COLO668 (cell line): ENCODE measurements around the gene PRRT4.

Experiments
- DNase-seq: peaks from one replicate; lab custom pipeline; 2025; ENCODE audit not compliant: unreplicated experiment; lab: John Stamatoyannopoulos, UW

The PRRT4 gene

DNA sequence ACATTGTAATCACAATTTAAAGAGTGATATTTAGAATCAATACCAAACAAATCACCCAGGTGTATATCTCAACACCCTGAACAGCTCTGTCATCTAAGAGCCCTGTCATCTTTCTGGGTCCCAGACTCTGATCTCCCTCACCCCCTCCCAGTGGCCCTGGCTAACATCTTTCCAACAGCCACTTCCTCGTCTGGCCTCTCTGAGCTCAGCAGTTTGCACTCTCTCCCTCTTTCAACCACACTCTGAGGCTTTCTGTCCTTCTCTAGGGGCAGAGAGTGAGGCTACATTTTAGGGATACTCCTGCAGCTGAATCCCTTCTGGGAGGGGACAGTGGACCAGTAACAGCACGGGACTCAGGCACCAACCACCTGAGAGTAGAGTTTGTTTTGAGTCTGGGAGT is 17.1 kb upstream of the PRRT4 start:
- no peak for DNase-seq

DNA sequence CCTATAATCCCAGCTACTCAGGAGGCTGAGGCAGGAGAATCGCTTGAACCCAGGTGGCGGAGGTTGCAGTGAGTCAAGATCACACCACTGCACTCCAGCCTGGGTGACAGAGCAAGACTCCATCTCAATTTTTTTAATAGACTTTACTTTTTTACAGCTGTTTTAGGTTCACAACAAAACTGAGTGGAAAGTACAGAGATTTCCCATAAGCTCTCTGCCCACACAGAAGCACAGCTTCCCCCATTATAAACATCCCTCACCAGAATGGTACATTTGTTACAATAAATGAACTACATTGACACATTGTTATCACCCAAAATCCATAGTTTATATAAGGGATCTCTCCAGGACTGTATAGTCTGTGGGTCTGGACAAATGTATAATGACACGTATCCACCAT is 14.6 kb upstream of the PRRT4 start:
- DNase-seq: no peak

DNA sequence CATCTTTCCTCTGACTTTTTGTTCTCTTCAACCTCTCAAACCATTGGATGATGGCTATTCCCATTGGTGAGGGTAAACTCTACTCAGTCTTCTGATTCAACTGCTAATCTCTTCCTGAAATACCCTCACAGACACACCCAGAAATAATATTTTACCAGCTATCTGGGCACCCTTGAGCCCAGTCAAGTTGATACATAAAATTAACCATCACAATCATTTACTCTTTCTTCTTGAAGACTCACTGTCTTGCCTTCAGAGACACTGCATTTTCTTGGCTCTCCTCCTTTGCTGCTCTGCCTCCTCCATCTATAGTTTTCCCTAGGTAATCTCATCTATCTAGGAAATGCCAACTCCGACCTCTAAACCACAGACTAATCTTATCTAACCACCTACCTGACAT is 12.6 kb upstream of the PRRT4 start:
- no peak for DNase-seq

DNA sequence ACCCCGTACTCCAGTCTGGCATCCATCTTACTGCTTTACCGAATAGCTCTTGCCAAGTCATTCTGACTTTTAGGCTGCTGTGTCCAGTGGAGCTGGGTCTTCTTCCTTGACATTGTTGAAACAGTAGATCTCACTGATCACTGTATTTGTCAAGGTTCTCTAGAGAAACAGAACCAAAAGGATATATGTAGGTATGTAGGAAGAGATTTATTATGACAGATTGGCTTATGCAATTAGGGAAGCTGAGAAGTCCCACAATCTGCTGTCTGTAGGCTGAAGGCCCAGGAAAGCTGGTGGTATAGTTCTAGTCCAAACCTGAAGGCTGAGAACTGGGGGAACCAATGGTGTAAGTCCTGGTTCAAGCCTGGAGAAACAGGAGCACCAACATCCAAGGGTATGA is 12.1 kb upstream of the PRRT4 start:
- DNase-seq: no peak

DNA sequence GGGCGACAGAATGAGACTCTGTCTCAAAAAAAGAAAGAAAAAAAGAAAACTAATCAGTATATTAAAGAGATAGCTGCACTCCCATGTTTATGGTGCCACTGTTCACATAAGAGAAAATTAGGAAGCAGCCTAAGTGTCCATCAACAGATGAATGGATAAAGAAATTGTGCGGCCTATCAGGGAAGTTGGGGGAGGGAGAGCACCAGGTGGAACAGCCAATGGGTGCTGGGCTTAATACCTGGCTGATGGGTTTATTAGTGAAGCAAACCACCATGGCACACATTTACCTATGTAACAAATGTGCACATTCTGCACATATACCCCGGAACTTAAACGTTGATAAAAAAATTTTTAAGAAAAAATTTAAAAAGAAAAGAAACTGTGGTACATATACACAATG is 9.0 kb upstream of the PRRT4 start:
- DNase-seq: no peak

DNA sequence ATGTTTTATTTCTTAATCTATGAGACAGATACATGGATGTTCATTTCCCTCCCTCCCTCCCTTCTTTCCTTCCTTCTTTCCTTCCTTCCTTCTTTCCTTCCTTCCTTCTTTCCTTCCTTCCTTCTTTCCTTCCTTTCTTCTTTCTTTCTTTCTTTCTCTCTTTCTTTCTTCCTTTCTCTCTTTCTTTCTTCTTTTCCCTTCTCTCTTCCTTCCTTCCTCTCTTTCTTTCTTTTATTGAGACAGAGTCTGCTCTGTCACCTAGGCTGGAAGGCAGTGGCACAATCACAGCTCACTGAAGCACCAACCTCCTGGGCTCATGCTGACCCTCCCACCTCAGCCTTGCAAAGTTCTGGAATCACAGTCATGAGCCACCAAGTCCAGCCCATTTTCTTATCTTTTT is 5.5 kb upstream of the PRRT4 start:
- DNase-seq: no peak

DNA sequence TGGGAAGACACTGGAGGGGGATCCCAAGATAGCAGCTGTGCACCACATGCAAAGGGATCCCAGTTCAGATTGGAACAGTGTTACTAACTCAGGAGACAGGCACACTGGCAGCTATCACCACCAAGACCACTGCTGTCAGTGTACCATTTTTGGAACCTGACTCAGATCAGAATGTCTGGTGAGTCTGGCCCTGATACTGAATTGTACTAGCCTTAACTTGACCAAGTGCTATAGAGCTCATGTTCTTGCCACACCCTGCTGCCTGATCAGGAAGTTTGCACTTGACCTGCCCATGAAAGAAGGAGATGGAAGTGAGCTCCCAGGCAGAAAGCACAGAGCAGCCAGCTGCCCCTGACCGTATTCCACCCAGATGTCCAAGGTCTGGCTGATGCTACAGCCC is 4.8 kb upstream of the PRRT4 start:
- DNase-seq: no peak

DNA sequence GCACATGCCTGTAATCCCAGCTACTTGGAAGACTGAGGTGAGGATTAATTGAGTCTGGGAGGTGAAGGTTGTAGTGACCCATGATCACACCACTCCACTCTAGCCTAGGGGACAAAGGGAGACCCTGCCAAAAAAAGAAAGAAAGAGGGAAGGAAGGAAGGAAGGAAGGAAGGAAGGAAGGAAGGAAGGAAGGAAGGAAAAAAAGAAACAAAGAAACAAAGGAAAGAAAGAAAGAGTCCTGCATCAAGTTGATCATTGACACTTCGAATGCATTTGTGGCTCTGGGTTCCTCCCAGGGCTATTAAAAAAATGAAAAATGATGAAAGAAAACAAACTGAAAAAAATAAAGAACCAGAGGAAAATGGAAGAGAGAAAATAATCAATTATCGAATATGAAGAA is 3.9 kb upstream of the PRRT4 start:
- DNase-seq: no peak

DNA sequence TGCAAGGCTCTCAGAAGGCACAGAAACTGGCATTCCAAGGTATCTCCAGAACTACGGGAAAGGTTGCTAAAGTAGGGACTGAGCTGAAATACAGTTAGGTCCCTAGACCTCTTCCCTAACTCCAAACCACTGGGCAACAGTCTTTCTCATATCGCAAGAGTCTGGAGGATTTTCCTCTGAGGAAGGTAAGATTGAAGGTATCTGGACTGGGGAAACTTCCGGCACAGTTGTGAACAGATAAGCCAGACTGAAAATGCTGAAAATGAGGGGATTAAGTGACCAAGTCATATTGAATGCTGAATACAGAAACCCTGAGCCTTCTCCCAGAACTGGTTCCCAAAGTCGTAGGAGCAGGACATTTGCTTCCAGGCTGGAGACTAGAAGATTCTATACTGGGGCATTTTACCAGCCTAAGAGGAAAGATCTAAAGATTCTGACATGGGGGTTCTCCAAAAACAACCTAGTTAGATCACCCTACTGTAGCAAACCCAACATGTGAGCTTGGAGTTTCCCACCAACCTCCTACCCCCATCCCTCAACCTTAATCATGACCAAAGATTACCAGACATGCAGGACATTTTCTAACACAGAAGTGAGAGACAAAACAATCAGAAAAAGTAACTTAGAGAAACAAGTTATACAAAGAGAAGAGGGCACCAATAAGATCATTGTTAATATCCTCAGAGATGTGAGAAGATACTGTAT is 2.8 kb upstream of the PRRT4 start:
- DNase-seq: no peak

DNA sequence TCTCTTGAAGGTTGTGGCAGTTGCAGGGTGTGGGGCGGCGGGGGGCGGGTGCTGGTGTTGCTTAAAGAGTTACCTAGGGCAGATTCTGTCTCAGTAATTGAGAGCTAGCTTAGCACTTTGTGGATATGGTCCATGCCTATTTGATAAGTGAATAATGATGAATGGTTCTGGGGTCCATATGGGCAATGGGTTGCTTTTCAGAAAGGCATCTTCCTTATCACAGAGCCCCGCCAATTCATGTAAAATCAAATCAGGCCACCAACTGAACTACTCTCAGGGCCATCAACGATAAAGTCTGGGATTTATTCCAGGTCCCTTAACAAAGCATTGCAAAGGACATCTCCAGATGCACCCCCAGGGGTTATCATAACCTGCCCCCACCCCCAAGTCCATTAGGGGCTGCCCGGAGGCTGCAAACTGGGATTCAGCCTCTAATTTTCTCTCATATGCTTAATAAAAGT is 1.8 kb upstream of the PRRT4 start:
- DNase-seq: no peak

DNA sequence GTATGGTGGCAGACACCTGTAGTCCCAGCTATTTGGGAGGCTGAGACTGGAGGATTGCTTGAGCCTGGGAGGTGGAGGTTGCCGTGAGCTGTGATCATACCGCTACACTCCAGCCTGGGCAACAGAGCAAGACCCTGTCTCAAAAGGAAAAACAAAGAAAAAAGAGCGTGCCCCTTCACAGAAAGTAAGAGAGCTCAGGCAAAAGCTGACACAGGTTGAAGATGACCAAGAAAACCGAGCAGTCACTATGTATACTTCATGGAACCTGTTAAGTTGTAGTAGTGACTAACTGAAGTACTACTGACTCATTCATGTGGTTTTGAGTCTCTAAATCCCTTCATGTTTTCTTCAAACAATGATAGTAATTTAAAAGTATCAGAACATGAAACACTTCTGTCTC is 1.2 kb upstream of the PRRT4 start:
- DNase-seq: no peak

DNA sequence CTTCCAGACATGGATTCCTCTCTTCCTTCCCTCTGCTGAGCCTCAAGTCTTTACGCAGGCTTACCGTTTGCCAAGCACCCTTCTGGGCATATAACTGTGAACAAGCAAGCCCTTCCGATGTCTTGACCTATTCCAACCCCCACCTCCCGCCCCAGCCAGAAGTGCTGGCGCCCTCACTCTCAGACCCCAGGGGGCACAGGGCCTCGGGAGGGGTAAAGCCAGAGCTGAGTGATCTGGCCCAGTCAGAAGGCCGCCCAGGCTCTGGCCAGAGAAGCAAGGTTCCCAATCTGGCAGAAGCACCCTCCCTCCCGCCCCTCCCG is 1.2 kb downstream of the PRRT4 start:
- DNase-seq: no peak

DNA sequence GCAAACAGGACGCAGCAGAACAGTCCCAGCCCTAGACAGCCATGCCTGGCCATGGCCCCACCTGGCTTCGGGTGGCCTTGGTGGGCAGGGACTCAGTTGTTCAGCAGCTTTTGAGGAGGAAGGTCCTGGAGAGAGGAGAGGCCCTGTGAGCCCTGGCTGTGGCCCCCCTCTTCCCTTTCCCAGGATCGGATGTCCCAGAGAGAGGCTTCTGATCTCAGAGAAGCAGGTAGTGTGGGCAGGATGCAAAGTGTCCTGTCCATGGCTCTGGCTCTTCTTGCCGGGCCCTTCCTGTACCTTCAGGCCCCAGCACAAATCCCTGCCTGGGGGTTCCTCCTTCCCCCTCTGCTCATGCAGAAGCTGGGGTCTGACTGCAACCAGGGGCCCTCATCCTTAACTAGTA is 1.6 kb downstream of the PRRT4 start:
- DNase-seq: no peak

DNA sequence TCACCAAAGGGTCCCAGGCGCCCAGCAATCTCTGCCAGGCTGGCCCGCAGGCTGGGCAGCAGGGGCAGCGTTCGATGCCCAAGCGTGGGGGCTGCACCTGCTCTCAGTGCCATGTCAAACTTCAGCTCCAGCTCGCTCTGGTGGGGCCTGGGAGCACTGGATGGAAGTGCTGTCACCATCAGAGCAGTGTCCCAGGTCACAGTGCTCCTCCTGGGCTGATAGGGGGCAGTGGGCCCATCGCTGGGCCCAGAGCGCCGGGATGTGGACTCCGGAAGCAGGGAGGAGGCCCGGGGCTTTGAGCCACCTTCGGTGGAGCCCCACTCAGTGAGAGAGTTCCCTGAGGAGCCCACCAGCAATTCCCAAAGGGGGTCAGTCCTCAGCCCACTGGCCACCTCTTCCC is 2.2 kb downstream of the PRRT4 start:
- DNase-seq: no peak

DNA sequence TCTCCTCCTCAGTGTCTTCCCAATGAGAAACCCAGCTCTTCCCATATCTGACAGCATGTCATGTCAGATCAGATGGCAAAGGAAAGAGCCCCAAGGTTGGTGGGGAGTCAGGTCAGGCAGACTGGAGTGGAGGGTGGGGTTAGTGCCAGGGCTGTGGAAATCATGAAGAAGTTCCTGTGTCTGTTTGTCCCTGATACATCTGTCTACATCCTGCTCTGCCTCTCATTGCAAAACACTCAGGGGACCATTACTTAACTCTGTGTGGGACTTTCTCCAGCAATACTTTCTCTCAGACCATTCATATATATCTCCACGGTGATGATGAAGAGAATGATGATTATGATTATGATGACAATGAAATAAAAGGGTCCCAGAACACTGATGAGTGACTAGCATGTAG is 3.3 kb downstream of the PRRT4 start:
- no peak for DNase-seq

DNA sequence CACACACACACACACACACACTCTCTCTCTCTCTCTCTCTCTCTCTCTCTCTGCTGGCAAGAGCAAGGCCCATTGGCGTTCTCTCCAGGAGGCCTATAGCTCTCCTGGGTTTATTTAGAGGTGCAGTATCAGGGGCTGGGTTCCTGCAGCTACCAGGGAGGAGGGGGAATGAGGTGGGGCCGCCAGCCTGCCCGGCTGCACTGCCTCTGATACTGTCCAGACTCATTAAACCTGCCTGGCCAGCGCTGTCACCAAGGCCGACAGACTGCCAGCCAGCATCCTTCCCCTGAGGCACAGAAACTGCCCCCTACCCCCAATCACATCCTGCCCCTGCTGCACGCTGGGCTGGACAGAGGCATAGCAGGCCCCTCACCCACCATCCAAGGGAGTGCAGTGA is 4.3 kb downstream of the PRRT4 start:
- no peak for DNase-seq

DNA sequence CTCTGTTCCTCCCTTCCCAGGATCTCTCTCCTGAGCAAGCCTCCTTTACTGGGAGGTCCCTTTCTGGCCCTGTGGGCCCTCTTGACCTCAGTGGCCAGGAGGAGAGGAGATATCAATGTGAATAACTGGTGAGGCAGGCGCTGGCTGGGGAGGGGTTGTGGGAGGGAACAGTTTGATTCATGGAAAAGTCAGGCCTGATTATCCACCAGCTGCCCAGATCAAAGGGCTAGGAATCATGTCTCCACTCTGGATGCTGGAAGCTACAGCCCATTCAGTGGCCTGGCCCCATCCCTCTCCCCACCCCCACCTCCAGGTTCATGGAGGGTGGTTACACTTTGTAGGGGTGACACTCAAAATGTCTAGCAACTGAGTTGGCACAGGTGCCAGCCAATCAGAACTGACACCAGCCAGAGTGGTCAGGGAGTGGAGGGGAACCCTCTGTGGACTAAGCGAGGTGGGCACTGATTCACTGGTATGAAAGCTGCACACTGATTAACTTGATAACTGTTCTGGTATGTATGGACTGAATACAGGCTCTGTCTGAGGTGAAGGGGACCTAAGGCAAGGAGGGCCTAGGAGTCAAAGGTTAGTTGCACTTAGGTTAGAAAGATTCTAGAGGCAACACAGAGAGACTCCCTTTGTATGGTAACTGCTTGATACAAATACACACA is 4.8 kb downstream of the PRRT4 start:
- DNase-seq: no peak

DNA sequence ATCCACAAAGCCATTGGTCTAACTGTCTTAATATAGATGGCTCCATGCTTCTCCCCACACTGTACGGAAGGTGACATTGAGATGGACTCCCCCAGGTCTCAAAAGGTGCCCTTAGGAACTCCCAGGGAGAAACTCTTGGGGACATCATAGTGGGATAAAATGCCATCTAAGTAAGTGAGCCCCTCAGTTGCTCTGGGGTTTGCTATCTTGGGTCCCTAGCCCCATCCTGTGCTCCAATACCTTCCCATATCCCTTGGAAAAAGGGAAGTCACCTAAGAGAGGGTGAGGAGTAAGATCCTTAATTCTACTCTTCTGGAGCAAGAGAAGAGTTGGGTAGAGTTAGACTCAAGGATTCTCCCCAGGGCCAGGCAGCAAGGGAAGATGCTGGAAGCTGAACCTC is 7.9 kb downstream of the PRRT4 start:
- no peak for DNase-seq

DNA sequence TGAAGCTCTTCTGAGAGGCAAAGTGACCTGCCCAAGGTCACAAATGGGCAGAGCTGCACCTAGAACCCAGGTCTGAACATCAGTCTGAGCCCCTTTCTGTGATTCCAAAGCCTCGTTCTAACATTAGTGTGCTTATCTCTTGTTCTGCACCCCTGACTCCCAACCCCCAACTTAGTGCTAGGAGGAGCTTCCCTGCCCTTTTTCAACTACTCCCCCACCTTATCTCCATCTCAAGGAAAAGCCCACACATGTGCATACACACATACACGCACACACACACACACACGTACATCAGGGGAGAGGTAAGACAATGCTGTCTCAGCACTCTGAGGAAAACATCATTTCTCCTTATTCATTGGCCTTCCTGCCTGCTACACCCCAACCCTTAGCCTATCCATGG is 8.3 kb downstream of the PRRT4 start:
- DNase-seq: no peak

DNA sequence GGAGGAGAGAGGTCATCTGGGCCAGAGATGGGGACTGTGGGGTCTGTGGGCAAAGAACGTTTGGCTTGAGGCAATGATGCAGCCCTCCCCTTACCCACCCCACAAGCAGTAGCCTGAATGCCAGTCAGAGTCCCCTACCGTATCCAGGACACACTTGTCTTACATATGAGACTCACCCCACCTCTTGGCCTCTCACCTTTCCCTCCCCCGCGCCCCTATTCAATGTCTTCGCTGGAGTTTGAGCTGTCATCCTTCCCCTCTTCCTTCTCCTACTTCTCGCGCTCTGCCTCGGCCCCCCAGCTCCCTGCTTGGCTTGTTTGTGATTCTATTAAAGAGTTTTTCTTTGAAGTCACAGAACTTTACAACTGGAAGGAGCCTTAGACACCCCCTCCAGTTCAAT is 8.9 kb downstream of the PRRT4 start:
- no peak for DNase-seq

DNA sequence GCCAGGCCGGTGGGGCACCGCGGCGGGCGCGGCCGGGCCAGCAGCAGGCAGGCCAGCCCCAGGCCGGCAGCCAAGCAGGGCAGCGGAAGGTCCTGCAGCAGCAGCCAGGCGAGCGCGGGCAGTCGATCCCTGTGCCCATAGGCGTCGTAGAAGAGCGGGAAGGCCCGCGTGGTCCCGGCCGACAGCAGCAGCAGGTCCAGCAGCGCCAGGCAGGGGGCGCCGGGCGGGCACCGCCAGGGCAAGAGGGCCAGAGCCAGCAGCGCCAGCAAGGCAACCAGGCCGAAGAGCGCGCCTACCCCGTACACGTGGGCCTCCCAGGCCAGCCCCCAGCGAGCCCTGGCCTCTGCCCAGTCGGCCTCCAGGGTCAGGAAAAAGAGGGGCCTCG is 9.3 kb downstream of the PRRT4 start:
- peak; percentile 53 for DNase-seq

DNA sequence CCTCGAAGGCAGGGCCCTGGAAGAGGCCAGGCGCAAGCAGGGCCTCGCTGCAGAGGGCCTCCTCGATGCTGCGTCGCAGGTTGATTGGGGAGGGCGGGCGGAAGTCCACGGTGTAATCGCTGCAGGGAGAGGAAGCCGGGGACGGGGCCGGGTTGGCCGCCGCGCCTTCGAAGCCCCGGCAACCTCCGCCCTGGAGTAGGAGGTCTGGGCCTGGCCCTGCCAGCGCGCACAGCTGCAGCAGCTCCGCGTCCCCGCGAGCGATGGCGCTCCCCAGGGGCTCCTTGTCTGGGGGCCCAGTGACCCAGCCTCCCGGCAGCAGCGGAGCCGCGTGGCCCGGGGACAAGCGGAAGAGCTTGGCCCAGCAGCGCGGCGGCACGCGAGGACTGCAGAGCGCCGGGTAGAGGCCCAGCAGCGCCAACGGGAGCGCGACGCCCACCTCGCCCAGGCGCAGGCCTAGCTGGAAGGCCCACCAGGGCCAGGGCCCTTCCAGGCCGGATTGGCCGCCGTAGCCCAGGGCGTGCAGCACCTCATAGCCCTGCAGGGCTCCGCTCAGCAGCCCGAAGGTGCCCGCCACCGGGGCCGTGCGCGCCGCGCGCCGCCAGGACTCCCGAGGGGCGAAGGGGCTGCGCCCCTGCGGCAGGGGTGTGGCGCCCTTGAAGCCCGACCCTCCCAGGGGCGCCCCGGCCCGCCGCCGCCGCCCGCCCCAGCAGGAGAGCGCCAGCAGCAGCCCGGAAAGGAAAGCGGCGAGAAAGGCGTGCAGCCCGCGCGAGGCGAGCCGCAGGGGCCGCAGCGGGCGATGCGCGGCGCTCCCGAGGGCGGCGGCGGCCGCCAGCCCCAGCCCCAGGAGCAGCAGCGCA is 10.0 kb downstream of the PRRT4 start:
- peak; percentile 50 for DNase-seq
